ENCODE results near the gene ALK.

The ALK gene

DNA sequence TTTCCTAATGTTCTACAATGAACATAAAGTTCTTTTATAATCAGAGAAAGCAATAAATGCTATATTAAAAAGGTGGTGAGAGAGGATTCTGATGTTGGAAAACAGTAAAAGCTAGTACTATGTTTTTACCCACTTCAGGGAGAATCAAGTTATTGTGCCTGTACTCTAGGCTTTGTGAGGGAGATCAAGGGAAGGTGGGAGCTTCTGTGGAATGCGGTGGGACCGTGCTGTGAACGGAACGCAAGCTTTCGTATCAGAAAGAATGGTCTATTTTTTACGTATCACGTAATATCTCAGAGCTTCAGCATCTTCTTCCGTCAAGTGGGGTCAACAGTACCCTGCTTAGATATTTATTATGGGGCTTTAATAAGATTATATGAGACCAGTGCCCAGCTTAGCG lies 613.0 kb downstream of the ALK start:
- no peak for DNase-seq

DNA sequence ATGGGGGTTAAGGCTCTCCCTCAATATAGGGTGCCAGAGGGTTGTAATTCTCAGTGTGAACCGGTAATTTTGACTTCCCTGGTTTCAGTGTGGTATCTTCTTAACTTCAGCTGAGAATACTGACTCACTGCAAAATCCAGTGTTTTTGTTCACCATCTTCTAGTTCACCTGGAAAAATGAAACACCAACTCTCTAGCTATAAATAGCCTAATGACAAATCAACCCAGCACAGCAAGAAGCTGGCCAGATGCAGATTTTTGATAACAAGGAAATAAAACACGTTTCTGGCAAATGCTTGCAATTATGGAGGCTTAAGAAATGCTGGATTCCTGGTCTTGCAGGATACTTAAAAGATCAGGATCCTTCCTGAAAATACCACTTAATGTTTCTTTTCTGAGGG lies 613.9 kb downstream of the ALK start:
- no peak for DNase-seq

DNA sequence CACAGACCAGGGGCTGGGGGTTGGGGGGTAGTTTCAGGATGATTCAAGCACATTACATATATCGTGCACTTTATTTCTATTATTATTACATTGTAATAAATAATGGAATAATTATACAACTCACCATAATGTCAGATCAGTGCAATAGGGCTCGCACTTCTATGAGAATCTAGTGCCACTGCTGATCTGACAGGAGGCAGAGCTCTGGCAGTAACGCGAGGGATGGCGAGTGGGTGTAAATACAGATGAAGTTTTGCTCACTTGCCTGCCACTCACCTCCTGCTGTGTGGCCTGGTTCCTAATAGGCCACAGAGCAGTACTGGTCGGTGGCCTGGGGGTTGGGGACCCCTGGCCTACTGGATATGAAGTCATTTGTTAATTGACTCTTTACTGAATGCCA lies 615.6 kb downstream of the ALK start:
- no peak for DNase-seq

DNA sequence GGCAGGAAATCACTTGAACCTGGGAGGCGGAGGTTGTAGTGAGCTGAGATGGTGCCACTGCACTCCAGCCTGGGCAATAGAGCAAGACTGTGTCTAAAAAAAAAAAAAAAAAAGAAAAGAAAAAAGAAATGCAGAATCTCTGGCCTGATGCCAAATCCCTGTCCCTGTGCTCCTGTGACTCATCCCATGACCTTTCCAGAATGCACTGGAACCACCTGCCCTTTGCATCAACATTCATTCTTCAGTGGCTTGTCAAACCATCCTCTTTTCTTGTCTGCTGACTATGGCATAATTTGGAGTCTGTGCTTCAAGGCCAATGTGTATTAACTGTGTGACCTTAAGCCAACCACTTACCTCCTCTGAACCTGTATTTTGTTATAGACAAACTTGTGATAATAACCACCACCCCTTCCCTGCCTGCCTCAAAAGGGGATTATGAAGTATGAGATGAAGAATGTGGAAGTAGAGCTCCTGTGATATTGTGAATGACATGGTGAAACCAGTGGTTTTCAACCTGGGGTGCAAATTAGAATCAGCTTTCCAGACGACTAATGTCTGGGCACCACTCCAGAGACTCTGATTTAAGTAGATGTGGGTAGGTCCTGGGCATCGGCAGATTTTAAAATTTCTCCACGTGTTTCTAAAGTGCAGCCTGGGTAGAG lies 616.9 kb downstream of the ALK start:
- no peak for DNase-seq

DNA sequence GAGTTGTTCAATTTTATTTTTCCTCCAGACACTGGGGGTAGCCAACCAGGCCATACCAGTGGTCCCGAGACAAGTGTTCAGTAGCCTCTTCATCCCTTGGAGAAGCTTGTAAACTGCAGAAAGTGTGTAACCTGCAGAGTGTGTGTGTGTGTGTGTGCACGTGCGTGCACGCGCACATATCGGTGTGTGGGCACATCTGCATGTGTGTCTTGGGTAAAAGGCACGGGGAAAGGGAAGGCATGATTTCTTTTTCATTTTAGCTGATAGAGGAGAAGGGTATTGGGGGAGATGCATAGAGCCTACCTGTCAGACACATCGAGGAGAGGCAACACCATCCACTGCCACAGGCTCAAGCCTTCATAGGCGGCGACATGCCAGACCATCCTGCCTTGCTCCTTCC lies 624.8 kb downstream of the ALK start:
- DNase-seq, result no peak

DNA sequence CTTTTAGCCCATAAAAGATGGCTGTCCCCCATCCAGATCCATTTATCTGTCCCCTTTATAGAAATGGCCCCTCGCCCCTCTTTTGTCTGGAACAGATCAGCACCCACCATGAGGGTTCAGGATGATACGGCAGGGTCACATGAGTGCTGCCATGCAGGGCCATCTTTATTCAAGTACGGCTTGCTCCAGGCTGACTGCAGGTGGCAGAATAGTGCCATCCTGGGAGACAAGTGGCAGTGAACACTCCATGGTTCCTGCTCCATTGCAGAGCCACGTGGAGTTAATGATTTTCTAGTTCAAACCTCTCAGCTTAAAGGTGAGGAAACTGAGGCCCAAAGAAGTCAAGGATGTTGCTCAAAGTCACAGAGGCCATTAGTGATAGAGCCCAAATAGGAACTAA lies 625.5 kb downstream of the ALK start:
- no peak for DNase-seq

DNA sequence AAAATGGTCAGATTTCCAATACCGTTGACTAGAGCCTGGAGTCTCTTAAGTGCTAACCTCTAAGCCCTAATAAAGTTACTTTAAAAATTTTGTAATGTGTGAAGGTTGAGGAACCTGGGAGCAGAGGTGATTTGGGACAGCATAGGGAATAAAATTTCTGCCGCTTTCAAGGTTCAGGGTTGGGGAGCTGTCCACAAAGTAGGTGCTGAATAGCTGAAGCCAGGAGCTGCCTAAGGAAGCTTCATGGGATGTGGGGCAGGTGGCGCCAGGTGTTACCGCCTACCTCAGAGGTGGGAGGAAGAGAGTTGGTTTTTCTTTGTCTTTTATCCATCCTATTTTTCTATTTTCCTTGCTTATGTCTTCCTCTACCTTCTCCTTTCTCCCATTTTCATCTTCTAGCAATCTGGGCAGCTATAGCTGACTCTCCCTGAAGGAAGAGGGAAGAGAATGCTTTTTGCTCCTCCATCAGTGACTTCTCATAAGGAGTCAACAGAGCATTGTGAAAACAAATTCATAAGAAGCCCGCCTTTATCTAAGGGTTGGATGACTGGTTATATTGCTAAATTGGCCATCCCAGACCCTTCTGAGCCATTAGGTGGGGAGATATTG lies 627.5 kb downstream of the ALK start:
- DNase-seq, result no peak

DNA sequence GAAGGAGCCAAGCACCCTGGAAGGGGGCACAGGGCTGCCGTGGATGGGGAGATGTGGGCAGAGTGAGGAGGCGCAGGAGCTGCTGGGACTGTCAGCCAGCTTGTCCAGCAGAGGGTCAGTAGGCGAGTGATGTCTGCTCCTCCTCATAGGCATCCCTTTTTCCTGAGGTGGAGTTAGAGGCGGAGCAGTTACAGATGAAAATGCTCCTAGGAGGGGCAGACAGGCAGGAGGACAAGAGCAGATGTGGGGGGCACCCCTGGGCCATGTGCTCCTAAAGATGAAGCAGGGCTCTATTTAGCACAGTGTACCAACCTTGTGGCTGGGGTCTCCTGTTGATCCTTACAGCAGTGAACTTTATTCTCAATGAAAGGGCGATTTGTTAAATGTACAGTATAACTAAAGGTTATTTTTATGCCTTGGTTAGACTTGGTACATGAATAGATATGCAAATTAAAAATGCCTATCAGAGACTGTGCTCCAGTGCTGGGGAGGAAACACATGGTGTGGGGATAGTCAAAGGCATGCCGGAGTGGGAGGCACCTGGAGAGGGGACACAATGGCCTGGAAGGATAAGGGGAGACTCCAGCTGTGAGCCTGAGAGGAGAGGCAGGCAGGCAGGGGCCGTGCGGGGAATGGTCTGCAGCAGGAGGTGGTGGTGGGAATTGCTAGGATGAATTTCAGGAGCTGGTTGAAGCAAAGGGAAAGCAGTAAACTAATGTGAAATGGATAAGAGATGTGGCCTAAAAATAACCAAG lies 630.9 kb downstream of the ALK start:
- no peak for DNase-seq

DNA sequence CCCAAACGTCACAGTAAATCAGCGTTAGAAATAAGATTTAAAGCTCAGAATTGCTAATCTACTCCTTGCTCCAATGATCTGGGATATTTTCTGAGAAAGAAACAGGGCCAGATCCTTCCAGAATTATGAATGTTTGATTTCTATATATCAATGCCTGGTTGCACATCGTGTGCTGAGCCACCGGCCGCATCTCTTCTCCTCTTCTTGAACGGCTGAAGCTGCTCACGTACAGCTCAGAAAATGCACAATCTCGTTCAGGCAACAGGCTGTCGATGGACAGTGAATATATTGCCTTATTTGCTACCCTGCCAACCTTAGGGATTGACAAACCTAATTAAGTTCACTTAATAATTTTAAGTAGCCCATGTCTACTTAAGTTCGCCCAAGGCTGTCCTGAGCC lies 636.7 kb downstream of the ALK start:
- DNase-seq, result no peak

DNA sequence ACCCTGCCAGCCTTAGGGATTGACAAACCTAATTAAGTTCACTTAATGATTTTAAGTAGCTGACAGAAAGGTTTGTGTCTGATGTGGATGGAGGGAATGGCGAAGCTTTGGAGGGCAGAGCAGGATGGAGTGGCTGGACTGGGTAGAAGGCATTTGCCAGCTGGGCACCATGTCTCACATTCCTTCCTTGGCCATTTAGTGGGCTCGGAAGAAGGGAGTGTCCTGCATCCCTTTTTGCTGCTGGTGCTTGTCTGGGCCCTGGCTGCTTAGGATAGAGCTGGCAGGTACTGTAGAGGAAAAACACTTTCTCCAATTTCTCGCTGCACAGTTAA lies 639.5 kb downstream of the ALK start:
- no peak for DNase-seq

DNA sequence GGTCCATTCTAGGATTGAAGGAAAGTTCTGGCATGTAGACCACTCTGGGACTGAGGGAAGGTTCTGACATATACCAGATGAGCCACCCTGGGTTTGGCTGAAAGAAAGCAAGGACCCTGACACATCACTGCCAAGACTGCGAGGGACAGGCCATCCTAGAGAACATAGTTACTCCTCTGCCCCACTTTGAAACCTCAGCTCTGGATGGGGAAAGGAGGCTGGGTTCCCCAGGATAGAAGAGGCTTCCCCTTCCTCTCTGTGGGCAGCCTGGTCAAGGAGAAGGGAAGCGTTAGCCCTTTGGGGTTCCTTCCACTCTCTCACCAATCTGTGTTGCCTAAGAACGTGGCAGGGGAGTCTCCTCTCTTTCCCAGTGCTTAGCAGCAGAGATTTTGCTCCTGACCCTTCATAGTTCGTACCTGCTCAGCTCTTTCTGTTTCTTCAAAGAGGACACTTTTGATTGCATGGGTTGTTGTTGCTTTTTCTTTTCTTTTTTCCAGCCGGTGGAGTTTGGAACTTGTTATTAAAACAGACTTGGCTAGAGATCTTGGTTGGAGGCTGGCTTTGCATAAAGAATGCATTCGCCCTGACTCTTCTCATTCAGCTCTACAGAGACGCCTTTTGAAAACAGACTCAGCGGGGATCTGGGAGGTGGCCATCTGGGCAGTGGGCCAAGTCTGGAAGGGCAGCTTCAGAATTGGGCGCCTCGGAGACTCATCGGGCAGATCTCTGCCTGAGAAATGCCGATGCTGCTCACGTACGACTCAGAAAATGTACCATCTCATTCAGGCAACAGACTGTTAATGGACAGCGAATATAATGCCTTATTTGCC lies 640.1 kb downstream of the ALK start:
- no peak for DNase-seq

DNA sequence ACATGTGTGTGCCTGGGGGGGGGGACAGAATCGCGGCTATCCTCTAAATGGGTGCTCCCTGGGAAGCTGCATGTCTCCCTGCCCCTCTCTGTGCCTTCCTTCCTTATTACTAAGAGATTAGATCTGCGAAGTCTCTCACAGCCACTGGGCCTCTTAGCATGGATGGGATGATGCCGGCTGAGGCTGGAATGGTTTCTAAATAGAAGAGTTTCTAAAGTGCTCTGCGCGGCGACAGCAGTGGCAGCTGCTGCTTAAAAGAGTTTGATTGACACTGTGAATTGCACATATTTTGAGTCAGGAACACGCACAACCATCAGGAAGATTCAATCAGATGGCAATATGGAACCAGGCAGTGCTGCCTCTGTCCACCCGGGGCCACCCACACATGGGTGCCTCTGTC lies 642.4 kb downstream of the ALK start:
- no peak for DNase-seq

DNA sequence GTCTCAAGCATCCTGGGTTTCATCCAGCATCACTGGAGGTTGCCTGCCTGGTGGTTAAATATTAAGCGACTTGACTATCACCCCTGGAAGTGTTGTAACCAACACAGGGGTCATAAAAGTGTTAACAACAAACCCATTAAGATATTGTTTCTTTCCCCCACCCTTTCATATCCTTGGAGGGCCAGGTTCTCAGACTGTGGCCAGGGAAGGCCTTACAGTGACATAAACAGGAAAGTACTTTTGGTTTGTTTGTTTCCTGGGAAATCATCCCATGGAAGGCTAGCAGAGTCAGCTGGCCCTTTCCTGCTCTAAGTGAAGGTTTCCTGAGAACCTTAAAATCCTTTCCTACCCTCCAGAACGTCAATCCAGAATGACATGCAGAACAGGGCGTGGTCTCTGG lies 645.2 kb downstream of the ALK start:
- no peak for DNase-seq

DNA sequence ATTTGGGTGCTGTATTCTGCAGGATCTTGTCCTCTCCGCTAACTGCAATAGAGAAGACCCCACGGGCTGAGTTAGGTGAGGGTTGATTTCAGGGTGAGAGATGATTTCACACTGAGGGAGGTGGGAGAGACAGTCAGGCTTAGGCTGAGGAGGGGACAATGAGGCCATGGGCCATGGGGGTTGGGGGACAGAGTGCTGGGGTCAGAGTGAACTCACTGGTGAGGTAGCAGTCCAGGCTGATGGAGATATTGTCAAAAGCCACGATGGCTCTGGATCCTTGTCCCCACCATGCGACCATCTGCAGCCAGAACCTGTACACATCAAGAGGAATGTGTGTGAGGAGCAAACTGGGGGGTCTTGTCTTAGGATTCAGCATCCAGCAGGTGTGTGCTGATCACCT lies 646.2 kb downstream of the ALK start:
- no peak for DNase-seq

DNA sequence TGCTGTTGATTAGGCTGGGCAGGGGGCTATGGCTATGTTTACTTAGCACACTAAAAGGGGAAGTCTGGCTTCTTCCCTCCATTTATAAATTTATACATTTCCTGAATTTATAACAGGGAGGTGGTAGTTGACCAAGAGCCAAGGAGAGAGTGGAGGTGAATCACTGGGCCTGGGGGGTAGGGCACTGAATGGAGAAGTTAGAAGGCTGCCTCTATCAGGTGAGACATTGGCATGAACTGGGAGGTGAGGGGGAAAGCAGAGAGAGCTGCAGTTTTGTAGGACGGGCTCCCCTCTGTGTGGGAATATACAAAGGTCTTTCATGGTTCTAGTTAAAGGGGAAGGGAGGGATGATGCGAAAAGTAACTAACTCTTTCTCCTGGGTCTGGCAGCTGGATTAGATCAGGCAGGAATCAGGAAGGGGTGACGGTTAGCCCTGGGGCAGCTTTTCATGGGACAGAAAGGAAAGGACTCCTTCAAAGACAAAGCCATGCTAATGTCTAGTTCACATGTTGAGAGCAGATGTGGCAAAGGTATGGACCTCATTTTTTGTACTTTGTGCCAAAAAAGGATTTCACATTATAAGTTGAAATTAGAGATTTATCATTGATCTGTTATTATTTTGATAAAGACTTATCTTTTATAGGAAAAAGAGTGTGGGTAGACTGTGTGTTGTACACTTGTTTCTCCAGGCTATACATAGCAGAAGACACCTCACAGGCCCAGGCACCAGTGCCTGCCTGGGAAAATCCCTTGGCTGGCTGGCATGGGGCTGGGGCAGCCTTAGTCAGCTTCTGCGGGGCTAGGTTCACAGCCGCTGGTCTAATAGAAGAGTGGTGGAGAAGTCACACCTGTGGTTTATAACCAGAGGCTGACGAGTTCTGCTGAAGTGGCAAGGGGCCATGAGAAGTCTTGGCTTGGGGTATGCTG lies 647.4 kb downstream of the ALK start:
- DNase-seq, result no peak

DNA sequence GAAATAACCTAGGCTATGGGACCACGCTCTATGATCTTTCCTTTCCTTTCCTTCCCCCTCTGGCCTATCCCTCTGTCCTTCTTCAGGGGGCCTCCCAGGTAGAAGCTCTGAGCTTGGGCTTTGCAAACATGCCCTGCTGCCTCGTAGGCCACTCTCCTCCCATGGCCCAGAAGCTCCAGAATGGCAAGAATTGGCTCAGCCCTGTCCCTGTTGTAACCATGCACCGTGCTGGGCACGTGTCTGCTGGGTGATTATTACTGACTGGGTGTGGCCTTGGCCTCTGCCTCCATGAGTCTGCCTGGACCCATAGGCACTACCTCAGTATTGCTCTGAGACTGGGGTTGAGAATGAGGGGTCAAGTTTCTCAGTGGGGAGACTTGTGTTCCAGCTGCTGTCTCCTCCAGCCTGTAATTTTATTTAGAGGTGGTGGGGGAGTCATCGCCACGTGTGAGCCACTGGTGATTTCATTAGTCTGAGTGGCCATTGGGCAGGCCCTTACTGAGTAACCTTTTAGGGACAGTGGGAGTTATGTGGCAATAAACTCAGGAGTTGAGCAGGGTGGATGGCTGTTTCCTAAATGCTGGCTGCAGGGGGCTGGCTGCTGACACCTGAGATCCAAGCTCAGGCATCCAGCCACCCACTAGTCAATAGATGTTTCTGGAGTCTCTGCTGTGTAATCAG lies 648.2 kb downstream of the ALK start:
- no peak for DNase-seq

DNA sequence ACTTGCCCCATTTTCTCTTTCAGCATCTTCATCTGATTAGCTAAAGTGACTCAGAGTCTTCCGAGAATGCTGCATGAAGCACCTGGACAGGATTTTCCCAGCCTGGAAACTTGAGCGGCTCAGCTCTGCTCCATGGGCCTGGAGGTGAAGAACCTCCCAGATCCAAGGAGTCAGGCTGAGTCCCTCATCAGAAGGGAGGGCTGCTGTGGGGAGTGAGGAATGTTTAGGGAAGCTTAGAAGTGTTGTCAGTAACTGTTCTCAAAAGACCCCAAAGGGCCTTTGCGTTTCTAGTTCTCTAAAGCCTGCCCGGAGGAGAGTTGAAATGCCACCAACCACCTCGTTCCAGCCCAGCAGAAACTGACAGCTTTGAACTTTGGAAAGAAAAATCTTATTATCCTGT lies 649.1 kb downstream of the ALK start:
- no peak for DNase-seq

DNA sequence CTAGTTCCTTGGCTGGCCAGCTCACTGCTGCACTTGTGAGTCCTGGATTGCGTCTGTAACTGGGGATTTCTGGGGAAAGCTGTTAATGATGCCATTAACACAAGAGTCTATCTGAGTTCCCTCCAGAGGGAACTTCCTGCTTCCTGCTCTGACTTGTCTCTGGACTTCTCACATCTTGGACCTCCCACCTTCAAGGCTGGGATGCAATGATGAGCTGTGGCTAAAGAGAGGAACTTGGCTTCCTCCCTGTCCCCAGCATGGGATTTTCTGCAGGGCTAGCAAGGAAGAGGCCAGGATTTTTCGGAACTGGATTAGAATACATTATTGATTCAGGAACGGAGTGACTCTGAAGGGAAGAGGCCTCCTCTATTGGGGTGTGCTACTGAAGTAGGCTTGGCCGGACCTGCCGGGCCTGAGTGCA lies 650.7 kb downstream of the ALK start:
- no peak for DNase-seq

DNA sequence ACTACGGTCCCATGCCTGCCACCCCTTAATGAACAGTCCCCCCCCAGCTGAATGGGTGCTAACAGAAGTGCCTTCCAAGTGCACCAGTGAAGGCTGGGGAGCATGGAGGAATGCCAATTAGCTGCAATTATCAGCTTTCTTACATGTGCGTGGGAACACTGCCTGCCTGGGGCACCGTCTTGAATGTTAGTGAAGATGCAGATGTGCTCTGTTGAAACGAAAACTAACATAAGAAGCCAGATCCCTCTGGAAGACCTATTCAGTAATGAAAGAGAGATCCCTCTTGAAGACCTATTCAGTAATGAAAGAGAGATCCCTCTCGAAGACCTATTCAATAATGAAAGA lies 651.6 kb downstream of the ALK start:
- no peak for DNase-seq

DNA sequence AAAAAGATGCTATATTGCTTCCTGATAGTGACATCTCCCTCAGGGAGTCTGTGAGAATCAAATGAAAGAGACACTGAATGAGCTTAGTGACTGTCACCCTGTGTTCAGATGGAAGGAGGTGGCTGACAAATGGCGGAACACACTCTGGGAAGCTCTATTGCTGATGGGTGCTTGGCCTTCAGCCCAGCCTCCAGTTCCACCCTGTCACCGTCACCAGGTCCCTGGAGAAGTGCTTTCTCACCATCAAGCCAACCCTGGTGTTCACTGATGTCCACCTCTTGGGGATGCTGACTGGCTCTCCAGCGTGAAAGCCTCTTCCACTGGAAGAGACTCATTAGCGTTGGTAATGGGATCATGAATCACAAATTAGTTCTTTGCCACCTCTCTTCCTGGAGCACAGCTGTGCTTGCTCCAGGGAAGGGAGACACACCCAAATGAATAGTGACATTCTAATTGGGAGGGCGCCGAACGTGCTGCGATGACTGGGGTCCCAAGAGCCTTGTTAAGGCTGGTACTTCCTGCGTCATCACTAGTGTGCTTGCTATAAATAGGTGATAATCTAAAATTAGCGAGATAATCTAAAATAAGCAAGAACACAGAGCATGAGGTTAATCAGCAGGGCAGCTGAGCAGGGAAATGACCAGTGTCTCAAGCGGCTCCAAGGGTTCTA lies 652.2 kb downstream of the ALK start:
- no peak for DNase-seq

DNA sequence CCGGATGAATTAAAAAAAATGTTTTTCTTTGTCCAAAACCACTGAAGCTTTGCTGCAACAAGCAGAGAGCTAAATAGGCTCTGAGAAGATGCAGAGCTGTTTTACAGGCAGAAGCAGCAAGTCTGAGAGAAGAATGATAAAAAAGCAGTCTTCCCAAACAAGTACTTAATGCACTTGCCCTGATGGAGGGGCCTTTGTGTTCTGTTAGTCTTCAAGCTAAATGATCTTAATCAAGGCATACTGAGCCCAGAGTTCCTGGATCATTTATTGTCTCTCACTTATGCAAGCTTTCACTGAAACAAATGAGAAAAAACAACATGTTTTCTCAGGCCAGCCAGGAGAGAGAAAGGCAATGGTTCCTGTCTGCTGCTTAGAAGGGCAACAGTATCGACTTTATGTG lies 653.7 kb downstream of the ALK start:
- no peak for DNase-seq

Data from central memory CD4-positive, alpha-beta T cell (primary cell).